ENCODE results near the gene PTH1R. TPM values are rescaled to one million over a fixed set of nuclear protein-coding genes. Genes with fewer than 3 reads are reported as not detected.
A peak's percentile ranks its signal among the peaks of the same experiment; 100 is the strongest.

The PTH1R gene
- total and polyA plus RNA-seq, 2 experiments from 2014 or later: 0.60 to 1.3 TPM

DNA sequence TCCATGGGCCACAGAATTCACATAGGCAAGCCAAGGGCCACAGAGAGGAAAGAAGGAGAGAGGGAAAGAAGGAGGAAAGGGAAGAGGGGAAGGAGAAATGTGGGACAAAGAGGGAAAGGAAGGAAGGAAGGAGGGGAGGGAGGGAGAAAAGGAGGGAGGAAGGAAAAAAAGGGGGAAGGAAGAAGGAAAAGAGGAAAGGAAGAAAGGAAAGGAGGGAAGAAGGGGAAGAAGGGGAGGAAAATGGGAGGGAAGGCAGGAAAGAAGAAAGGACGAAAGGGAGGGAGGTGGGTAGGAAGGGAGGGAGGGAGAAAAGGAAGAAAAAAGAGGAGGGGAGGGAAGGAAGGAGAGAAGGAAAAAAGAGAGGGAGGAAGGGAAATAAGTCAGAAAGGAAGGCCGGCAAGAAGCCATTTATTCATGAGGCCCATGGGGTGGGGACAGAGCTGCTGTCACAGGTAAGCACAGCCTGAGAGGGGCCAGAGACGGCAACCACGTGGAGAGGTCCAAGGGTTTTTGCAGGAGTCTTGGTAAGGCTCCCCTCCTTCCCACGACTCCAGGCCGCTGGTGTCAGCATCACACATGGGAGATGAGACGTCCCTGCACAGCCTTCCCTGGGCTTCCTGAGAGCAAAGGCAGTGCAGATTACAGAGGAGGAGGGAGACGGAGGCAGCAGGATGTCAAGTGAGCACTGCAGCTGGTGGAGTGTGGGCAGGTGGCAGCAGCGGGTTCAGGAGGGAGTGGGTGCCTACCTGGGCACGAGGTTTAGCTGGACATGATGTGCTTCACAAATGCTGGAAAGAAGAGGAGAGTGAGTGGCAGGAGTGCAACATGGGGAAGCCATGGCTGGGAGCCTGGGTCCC lies 19.8 kb upstream of the PTH1R start:
- H3K27me3 ChIP-seq (replicated peaks; ENCODE audit: insufficient read depth): 0 out of 2 replicates have a peak, but pooled peaks cover 5% of the 10 kb centered on the region
- no peak overlapping the region for H3K4me2 ChIP-seq (ENCODE audit: unreplicated experiment)
- no peaks in the 10 kb centered on the region for H3K79me2 ChIP-seq (ENCODE audit: insufficient read depth)
- H4K20me1 ChIP-seq (ENCODE audit: insufficient read depth): no peaks in the 10 kb centered on the region
- H2AFZ ChIP-seq: no peak overlapping the region
- H3K9me2 ChIP-seq (ENCODE audit: insufficient read depth): no peaks in the 10 kb centered on the region
- no peak for TF ChIP-seq EZH2phosphoT487 (IDR thresholded peaks at IDR 0.05; ENCODE audit: insufficient read depth, low read depth)
- TF ChIP-seq EZH2 (IDR thresholded peaks at IDR 0.05; ENCODE audit: insufficient read depth, poor library complexity, severe bottlenecking): no peak
- H3K4me1 ChIP-seq (ENCODE audit: insufficient read depth): no peaks in the 10 kb centered on the region
- no peak overlapping the region for H3K4me3 ChIP-seq
- no peaks in the 10 kb centered on the region for H3F3A ChIP-seq (ENCODE audit: insufficient read depth)
- H3K9ac ChIP-seq: no peak overlapping the region
- in situ Hi-C loops (cut with MboI): no loop called here
- no peak for DNase-seq
- 71 to 74% methylated on average over 10 of the region's 10 CpGs for WGBS, 2 experiments (ENCODE audit: low coverage in 1 of 2, low lambda C conversion rate in 2 of 2, missing lambda C conversion rate in 2 of 2)
- H3K27ac ChIP-seq: no peak overlapping the region
- no peaks in the 10 kb centered on the region for H3K36me3 ChIP-seq (ENCODE audit: low read depth)
- no peaks in the 10 kb centered on the region for H3K9me3 ChIP-seq (ENCODE audit: low read depth)

DNA sequence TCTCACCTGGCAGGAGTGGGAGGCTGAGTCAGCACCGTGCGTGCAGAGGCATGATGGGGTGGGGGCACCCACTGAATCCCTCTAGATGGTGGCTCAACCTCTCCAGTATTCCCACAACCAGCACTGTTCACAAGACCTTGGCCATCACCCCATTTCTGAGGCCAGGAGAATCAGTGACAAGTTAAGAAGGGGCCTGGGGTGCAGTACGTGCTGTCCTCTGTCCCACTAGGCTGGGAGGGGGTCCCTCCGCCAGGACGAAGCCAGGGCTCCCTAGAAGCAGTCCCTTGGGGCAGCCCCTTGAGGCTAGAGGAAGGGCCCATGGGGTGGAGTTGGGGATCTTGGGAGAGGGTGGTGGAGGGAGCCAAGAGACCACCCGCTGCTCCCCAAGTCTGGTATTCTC lies 19.1 kb upstream of the PTH1R start:
- DNase-seq: no peak
- Histone ChIP-seq H3K4me1 (ENCODE audit: insufficient read depth) (no peaks in the 10 kb centered on the region), H3K79me2 (ENCODE audit: insufficient read depth) (no peaks in the 10 kb centered on the region), H3F3A (ENCODE audit: insufficient read depth) (no peaks in the 10 kb centered on the region), H3K9me2 (ENCODE audit: insufficient read depth) (no peaks in the 10 kb centered on the region), H3K9me3 (ENCODE audit: low read depth) (no peaks in the 10 kb centered on the region), H3K27ac (no peak overlapping the region), H3K4me3 (no peak overlapping the region), H2AFZ (no peak overlapping the region), H3K36me3 (ENCODE audit: low read depth) (no peaks in the 10 kb centered on the region), H3K9ac (no peak overlapping the region), H3K27me3 (replicated peaks; ENCODE audit: insufficient read depth) (0 out of 2 replicates have a peak, but pooled peaks cover 5% of the 10 kb centered on the region), H4K20me1 (ENCODE audit: insufficient read depth) (no peaks in the 10 kb centered on the region), H3K4me2 (ENCODE audit: unreplicated experiment) (no peak overlapping the region)
- WGBS, 2 experiments (ENCODE audit: low coverage in 1 of 2, low lambda C conversion rate in 2 of 2, missing lambda C conversion rate in 2 of 2): 79 to 81% methylated on average over 6 of the region's 6 CpGs
- in situ Hi-C loops (cut with MboI): no loop called here
- TF ChIP-seq EZH2phosphoT487 (IDR thresholded peaks at IDR 0.05; ENCODE audit: insufficient read depth, low read depth): no peak
- no peak for TF ChIP-seq EZH2 (IDR thresholded peaks at IDR 0.05; ENCODE audit: insufficient read depth, poor library complexity, severe bottlenecking)

DNA sequence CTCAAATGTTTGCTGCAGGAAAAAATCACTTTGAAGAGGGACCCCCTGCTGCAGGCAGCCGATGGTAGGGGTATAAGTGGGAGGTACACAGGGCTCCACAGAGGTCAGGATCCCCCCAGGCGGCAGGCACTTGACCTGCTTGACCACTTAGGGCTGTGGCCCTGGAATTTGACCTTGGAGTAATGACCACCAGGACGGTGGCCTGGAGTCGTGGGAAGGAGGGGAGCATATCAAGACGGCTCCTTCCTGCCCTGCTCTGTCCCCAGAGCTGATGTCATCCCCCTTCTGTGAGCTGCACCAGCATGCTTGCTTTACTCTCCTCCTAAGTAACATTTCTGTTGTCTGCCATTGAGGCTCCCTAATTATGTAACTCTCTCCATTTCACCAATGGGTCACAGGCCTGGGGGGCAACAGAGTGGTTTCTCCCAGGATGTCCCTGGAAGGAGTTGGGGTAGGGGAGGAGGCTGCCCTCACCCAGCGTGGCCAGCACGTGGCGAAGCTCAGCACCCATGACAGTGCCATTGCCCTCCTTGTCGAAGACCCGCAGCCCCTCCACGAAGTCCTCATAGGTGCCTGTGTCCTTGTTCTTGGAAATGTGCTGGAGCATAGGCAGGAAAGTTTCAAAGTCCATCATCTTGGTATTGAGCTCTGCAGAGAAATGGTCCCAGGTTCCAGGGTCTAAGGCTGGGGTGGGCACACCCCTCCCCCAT lies 18.4 kb upstream of the PTH1R start:
- no peak overlapping the region for H3K9ac ChIP-seq
- no peak overlapping the region for H3K4me2 ChIP-seq (ENCODE audit: unreplicated experiment)
- 0 out of 2 replicates have a peak, but pooled peaks cover 5% of the 10 kb centered on the region for H3K27me3 ChIP-seq (replicated peaks; ENCODE audit: insufficient read depth)
- no peak overlapping the region for H2AFZ ChIP-seq
- in situ Hi-C loops (cut with MboI): no loop called here
- no peak for DNase-seq
- H3K4me1 ChIP-seq (ENCODE audit: insufficient read depth): no peaks in the 10 kb centered on the region
- TF ChIP-seq EZH2 (IDR thresholded peaks at IDR 0.05; ENCODE audit: insufficient read depth, poor library complexity, severe bottlenecking) (no peak), EZH2phosphoT487 (IDR thresholded peaks at IDR 0.05; ENCODE audit: insufficient read depth, low read depth) (no peak)
- no peaks in the 10 kb centered on the region for H3K9me2 ChIP-seq (ENCODE audit: insufficient read depth)
- H3K4me3 ChIP-seq: no peak overlapping the region
- H3F3A ChIP-seq (ENCODE audit: insufficient read depth): no peaks in the 10 kb centered on the region
- WGBS, 2 experiments (ENCODE audit: low coverage in 1 of 2, low lambda C conversion rate in 2 of 2, missing lambda C conversion rate in 2 of 2): 79 to 81% methylated on average over 11 of the region's 11 CpGs
- H3K79me2 ChIP-seq (ENCODE audit: insufficient read depth): no peaks in the 10 kb centered on the region
- no peaks in the 10 kb centered on the region for H4K20me1 ChIP-seq (ENCODE audit: insufficient read depth)
- no peaks in the 10 kb centered on the region for H3K9me3 ChIP-seq (ENCODE audit: low read depth)
- H3K27ac ChIP-seq: no peak overlapping the region
- H3K36me3 ChIP-seq (ENCODE audit: low read depth): no peaks in the 10 kb centered on the region

DNA sequence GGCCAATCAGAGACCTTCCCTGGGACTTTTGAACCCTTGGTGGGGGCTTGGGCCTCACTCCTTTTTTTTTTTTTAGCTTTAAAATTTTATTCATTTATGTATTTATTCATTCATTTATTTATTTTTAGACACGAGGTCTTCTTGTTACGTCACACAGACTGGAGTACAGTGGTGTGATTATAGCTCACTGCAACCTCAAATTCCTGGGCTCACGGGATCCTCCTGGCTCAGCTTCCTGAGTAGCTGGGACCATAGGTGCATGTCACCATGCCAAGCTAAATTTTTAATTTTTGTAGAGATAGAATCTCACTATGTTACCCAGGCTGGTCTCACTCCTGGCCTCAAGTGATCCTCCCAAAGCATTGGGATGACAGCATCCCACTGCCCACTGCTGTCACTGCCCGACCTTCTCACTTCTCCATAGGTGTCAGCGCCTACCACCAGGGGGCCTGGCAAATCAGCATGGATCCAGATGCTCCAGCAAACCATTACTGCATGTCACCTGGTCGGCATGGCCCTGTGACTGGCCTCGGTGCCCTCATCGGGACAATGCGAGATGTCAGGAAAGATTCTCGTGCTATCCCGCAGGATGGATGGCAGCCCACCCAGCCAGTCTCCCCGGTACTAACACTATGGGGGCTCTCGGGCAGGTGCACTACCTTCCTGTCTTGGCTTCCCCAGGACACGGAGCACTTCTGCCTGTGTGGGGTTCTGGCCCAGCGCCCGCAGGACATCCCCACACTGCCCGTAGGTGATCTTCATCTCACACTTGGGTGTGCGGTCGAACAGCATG lies 17.3 kb upstream of the PTH1R start:
- WGBS, 2 experiments (ENCODE audit: low coverage in 1 of 2, low lambda C conversion rate in 2 of 2, missing lambda C conversion rate in 2 of 2): 74 to 75% methylated on average over 19 of the region's 19 CpGs
- in situ Hi-C loops (cut with MboI): no loop called here
- DNase-seq: peak; percentile 39

More for the DNA sequence above, 17.3 kb upstream of the PTH1R start:
- Histone ChIP-seq H3K9me2 (ENCODE audit: insufficient read depth) (no peaks in the 10 kb centered on the region), H3K9me3 (ENCODE audit: low read depth) (no peaks in the 10 kb centered on the region), H2AFZ (no peak overlapping the region), H3K9ac (no peak overlapping the region), H3K79me2 (ENCODE audit: insufficient read depth) (no peaks in the 10 kb centered on the region), H3K4me3 (no peak overlapping the region), H3K4me1 (ENCODE audit: insufficient read depth) (peaks cover 6% of the 10 kb centered on the region; the same call in 1 of the 2 replicates), H4K20me1 (ENCODE audit: insufficient read depth) (no peaks in the 10 kb centered on the region), H3F3A (ENCODE audit: insufficient read depth) (no peaks in the 10 kb centered on the region), H3K27me3 (replicated peaks; ENCODE audit: insufficient read depth) (0 out of 2 replicates have a peak, but pooled peaks cover 5% of the 10 kb centered on the region), H3K36me3 (ENCODE audit: low read depth) (no peaks in the 10 kb centered on the region), H3K27ac (no peak overlapping the region), H3K4me2 (ENCODE audit: unreplicated experiment) (no peak overlapping the region)
- TF ChIP-seq EZH2phosphoT487 (IDR thresholded peaks at IDR 0.05; ENCODE audit: insufficient read depth, low read depth) (no peak), EZH2 (IDR thresholded peaks at IDR 0.05; ENCODE audit: insufficient read depth, poor library complexity, severe bottlenecking) (no peak)
